ENCODE data around the gene PRR33. TPM values are rescaled to one million over a fixed set of nuclear protein-coding genes. Genes with fewer than 3 reads are reported as not detected.

The PRR33 gene
- total RNA-seq, 1 donor from 2014 or later = not detected

- Histone ChIP-seq H3K4me3 (ENCODE audit: insufficient read depth, low read depth, low read length) (no peak overlapping the region), H3K36me3 (ENCODE audit: insufficient read depth, low read length) (no peaks in the 10 kb centered on the region), H3K4me1 (ENCODE audit: insufficient read depth, low read length) (peaks cover 3% of the 10 kb centered on the region), H4K20me1 (ENCODE audit: insufficient read depth, low read length) (no peaks in the 10 kb centered on the region), H3K27ac (ENCODE audit: low read depth, low read length) (no peak overlapping the region), H3K4me2 (ENCODE audit: low read length) (no peak overlapping the region), H2AFZ (ENCODE audit: low read depth, low read length) (no peak overlapping the region), H3K9me3 (ENCODE audit: insufficient read depth, low read depth, low read length) (no peaks in the 10 kb centered on the region), H3K79me2 (ENCODE audit: insufficient read depth, low read length) (no peaks in the 10 kb centered on the region), H3K27me3 (ENCODE audit: insufficient read depth, low read length) (peaks cover 6% of the 10 kb centered on the region), H3K9ac (ENCODE audit: low read length) (no peak overlapping the region)
- Mint-ChIP-seq H3K27ac (ENCODE audit: unreplicated experiment) (no peak overlapping the region), H3K27me3 (ENCODE audit: low read depth, unreplicated experiment) (peaks cover 30% of the 10 kb centered on the region), H3K9me3 (ENCODE audit: unreplicated experiment) (no peaks in the 10 kb centered on the region), H3K4me1 (ENCODE audit: low read depth, unreplicated experiment) (no peaks in the 10 kb centered on the region), H3K4me3 (ENCODE audit: unreplicated experiment) (no peak overlapping the region), H3K36me3 (ENCODE audit: low read depth, unreplicated experiment) (no peaks in the 10 kb centered on the region)
- TF ChIP-seq EZH2 (IDR thresholded peaks at IDR 0.05; ENCODE audit: insufficient read depth, low read length) = no peak
- TF ChIP-seq, protein P1, sequence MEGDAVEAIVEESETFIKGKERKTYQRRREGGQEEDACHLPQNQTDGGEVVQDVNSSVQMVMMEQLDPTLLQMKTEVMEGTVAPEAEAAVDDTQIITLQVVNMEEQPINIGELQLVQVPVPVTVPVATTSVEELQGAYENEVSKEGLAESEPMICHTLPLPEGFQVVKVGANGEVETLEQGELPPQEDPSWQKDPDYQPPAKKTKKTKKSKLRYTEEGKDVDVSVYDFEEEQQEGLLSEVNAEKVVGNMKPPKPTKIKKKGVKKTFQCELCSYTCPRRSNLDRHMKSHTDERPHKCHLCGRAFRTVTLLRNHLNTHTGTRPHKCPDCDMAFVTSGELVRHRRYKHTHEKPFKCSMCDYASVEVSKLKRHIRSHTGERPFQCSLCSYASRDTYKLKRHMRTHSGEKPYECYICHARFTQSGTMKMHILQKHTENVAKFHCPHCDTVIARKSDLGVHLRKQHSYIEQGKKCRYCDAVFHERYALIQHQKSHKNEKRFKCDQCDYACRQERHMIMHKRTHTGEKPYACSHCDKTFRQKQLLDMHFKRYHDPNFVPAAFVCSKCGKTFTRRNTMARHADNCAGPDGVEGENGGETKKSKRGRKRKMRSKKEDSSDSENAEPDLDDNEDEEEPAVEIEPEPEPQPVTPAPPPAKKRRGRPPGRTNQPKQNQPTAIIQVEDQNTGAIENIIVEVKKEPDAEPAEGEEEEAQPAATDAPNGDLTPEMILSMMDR (IDR thresholded peaks at IDR 0.05; ENCODE audit: insufficient read depth, low read depth, low read length) = no peak
- DNase-seq (ENCODE audit: low read depth) (no peak), FAIRE-seq (no peak)
These were observed 42.9 kb downstream of the PRR33 start for GRCh38 chr11:1848640-1849430.

DNA sequence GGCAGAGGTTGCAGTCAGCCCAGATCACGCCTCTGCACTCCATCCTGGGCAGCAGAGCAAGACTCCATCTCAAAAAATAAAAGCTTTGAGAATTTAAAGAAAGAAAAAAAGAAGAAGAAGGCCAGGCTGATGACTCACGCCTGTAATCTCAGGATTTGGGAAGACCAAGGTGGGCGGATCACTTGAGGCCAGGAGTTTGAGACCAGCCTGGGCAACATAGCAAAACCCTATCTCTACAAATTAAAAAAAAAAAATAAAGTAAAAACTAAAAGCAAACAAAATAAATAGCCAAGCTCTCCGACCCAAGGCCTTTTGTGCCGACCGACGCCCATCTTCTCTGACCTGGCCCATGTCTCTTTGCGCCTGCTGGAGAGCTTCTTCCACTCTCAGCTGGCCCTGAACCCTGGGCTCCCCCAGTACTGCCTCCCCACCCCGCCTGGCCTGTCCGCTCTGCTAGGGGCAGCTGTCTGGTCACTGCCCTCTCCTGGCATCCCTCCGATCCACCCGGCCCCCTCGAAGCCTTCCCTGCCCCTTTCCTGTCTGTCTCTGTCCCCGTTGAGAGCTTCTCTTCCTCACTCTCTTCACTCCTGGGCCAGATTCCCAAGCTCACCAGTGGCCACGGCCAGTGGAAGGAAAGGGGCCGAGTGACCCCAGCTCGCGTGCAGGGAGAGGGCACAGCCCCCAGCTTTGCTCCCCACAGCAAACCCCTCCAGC lies 43.6 kb downstream of the PRR33 start:
- Histone ChIP-seq H3K4me1 (ENCODE audit: insufficient read depth, low read length) (peaks cover 3% of the 10 kb centered on the region), H3K9me3 (ENCODE audit: insufficient read depth, low read depth, low read length) (no peaks in the 10 kb centered on the region), H3K27me3 (ENCODE audit: insufficient read depth, low read length) (peaks cover 6% of the 10 kb centered on the region), H3K27ac (ENCODE audit: low read depth, low read length) (no peak overlapping the region), H3K4me2 (ENCODE audit: low read length) (no peak overlapping the region), H3K36me3 (ENCODE audit: insufficient read depth, low read length) (no peaks in the 10 kb centered on the region), H3K4me3 (ENCODE audit: insufficient read depth, low read depth, low read length) (no peak overlapping the region), H4K20me1 (ENCODE audit: insufficient read depth, low read length) (no peaks in the 10 kb centered on the region), H3K9ac (ENCODE audit: low read length) (no peak overlapping the region), H3K79me2 (ENCODE audit: insufficient read depth, low read length) (no peaks in the 10 kb centered on the region), H2AFZ (ENCODE audit: low read depth, low read length) (no peak overlapping the region)
- Mint-ChIP-seq H3K27ac (ENCODE audit: unreplicated experiment) (no peak overlapping the region), H3K4me3 (ENCODE audit: unreplicated experiment) (no peak overlapping the region), H3K9me3 (ENCODE audit: unreplicated experiment) (no peaks in the 10 kb centered on the region), H3K36me3 (ENCODE audit: low read depth, unreplicated experiment) (no peaks in the 10 kb centered on the region), H3K4me1 (ENCODE audit: low read depth, unreplicated experiment) (no peaks in the 10 kb centered on the region), H3K27me3 (ENCODE audit: low read depth, unreplicated experiment) (peaks cover 29% of the 10 kb centered on the region)
- TF ChIP-seq, protein P1 (IDR thresholded peaks at IDR 0.05; ENCODE audit: insufficient read depth, low read depth, low read length) = no peak
- no peak for TF ChIP-seq EZH2 (IDR thresholded peaks at IDR 0.05; ENCODE audit: insufficient read depth, low read length)
- FAIRE-seq = no peak
- DNase-seq (ENCODE audit: low read depth) = no peak

Data from astrocyte (in vitro differentiated cells and primary cell).